Liver (tissue), 9 donors: ENCODE results near the gene TH. TPM values are rescaled to one million over a fixed set of nuclear protein-coding genes. Genes with fewer than 3 reads are reported as not detected.

Experiments
- DNase-seq: peaks from one replicate; pipeline ENCODE4 v3.0.0-alpha.2; 2017; ENCODE audit warnings: low spot score
- H3K27ac ChIP-seq, 2 donors: one replicate each; pipeline ENCODE4 v1.7.0; 2013; ENCODE audit warnings: inconsistent platforms in 2 of 2, low read length in 2 of 2, control low read depth in 1 of 2, low read depth in 1 of 2, mild to moderate bottlenecking in 1 of 2
- H3K27me3 ChIP-seq, 4 donors: one replicate each; pipeline versions ENCODE4 v1.6.1 to v1.7.0; 2013; ENCODE audit warnings: low read length in 3 of 4, inconsistent platforms in 1 of 4, mild to moderate bottlenecking in 1 of 4, moderate library complexity in 1 of 4; ENCODE audit not compliant: control insufficient read depth in 4 of 4, insufficient read depth in 4 of 4
- H3K36me3 ChIP-seq, 4 donors: one replicate each; pipeline versions ENCODE4 v1.6.1 to v1.7.0; 2013; ENCODE audit warnings: low read length in 3 of 4, mild to moderate bottlenecking in 3 of 4, low read depth in 1 of 4, moderate library complexity in 1 of 4; ENCODE audit not compliant: control insufficient read depth in 4 of 4, insufficient read depth in 3 of 4
- H3K4me1 ChIP-seq, 4 donors: one replicate each; pipeline versions ENCODE4 v1.6.1 to v1.7.0; 2013; ENCODE audit warnings: low read length in 3 of 4, mild to moderate bottlenecking in 3 of 4, moderate library complexity in 1 of 4; ENCODE audit not compliant: control insufficient read depth in 4 of 4, insufficient read depth in 4 of 4
- H3K4me3 ChIP-seq, 3 donors: one replicate each; pipeline versions ENCODE4 v1.6.1 to v1.7.0; 2013; ENCODE audit warnings: low read length in 3 of 3, control low read depth in 1 of 3, low read depth in 1 of 3, mild to moderate bottlenecking in 1 of 3
- H3K9ac ChIP-seq, 2 donors: one replicate each; pipeline ENCODE4 v1.7.0; 2013; ENCODE audit warnings: low read length in 2 of 2, mild to moderate bottlenecking in 2 of 2, moderate library complexity in 2 of 2, control low read depth in 1 of 2, low read depth in 1 of 2
- H3K9me3 ChIP-seq, 4 donors: one replicate each; pipeline versions ENCODE4 v1.6.1 to v1.7.0; 2013; ENCODE audit warnings: low read length in 3 of 4; ENCODE audit not compliant: control insufficient read depth in 4 of 4
- EGR1 ChIP-seq, 2 donors: IDR thresholded peaks; 2 replicates each; pipeline ENCODE4 v1.6.1; 2016 to 2018; ENCODE audit warnings: antibody characterized with exemption in 2 of 2, low read depth in 2 of 2
- FOXA1 ChIP-seq: IDR thresholded peaks from 2 replicates; pipeline ENCODE4 v1.6.1; 2016; ENCODE audit warnings: antibody characterized with exemption
- FOXA2 ChIP-seq: IDR thresholded peaks from 2 replicates; pipeline ENCODE4 v1.6.1; 2016; ENCODE audit warnings: antibody characterized with exemption
- GABPA ChIP-seq, 2 donors: IDR thresholded peaks in 1 of 2; conservative IDR thresholded peaks in 1 of 2; 2 replicates each; pipeline ENCODE4 v1.6.1; 2016; ENCODE audit warnings: antibody characterized with exemption in 2 of 2, mild to moderate bottlenecking in 1 of 2, moderate library complexity in 1 of 2
- HNF4A ChIP-seq, 2 donors: conservative IDR thresholded peaks; 2 replicates each; pipeline ENCODE4 v1.6.1; 2016; ENCODE audit warnings: antibody characterized with exemption in 2 of 2, mild to moderate bottlenecking in 2 of 2
- HNF4G ChIP-seq: IDR thresholded peaks from 2 replicates; pipeline ENCODE4 v1.6.1; 2016; ENCODE audit warnings: antibody characterized with exemption
- JUND ChIP-seq, 2 donors: IDR thresholded peaks; 2 replicates each; pipeline ENCODE4 v1.6.1; 2016; ENCODE audit warnings: antibody characterized with exemption in 2 of 2
- NR2F2 ChIP-seq: IDR thresholded peaks from 2 replicates; pipeline ENCODE4 v1.6.1; 2016; ENCODE audit warnings: antibody characterized with exemption
- RAD21 ChIP-seq, 2 donors: IDR thresholded peaks; 2 replicates each; pipeline ENCODE4 v1.6.1; 2016; ENCODE audit warnings: antibody characterized with exemption in 2 of 2, mild to moderate bottlenecking in 2 of 2
- RXRA ChIP-seq, 2 donors: IDR thresholded peaks; 2 replicates each; pipeline ENCODE4 v1.6.1; 2017 to 2018; ENCODE audit warnings: antibody characterized with exemption in 2 of 2, mild to moderate bottlenecking in 1 of 2
- SP1 ChIP-seq: IDR thresholded peaks from 2 replicates; pipeline ENCODE4 v1.6.1; 2018; ENCODE audit warnings: antibody characterized with exemption, mild to moderate bottlenecking
- TAF1 ChIP-seq: conservative IDR thresholded peaks from 2 replicates; pipeline ENCODE4 v1.6.1; 2016; ENCODE audit warnings: antibody characterized with exemption, mild to moderate bottlenecking
- YY1 ChIP-seq: IDR thresholded peaks from 2 replicates; pipeline ENCODE4 v1.6.1; 2016; ENCODE audit warnings: antibody characterized with exemption, mild to moderate bottlenecking
- WGBS: extraction: QIAGEN DNeasy Blood & Tissue Kit; methylation state at CpG from one replicate; pipeline ENCODE4 v1.1.7; 2013; 5-methylcytosine and 5-hydroxymethylcytosine counted together
- polyA plus RNA-seq, 2 donors: library from polyadenylated mRNA; stranded (reverse) in 1 of 2; unstranded in 1 of 2; fragments of 200-250 nt in 1 of 2; fragments of >200 nt in 1 of 2; fragmentation: Nextera tagmentation in 1 of 2; extraction: Ambion mirVana in 1 of 2; gene quantifications; one replicate each; pipeline versions ENCODE4 v1.2.1 to v1.2.3, GENCODE V29; 2013 to 2015
- total RNA-seq, 2 donors: library from RNA; depleted of rRNA; stranded (reverse); fragments of >200 nt; gene quantifications; one replicate each; pipeline ENCODE4 v1.2.3, GENCODE V29; 2014
- TF ChIP-seq, protein P1 (sequence below): IDR thresholded peaks from 2 replicates; pipeline ENCODE4 v1.6.1; 2016; ENCODE audit warnings: antibody characterized with exemption
- TF ChIP-seq, protein P2 (sequence below): IDR thresholded peaks from 2 replicates; pipeline ENCODE4 v1.6.1; 2016; ENCODE audit warnings: antibody characterized with exemption
- TF ChIP-seq, protein P3 (sequence below): fragments of 150-350 bp; IDR thresholded peaks from 2 replicates; pipeline ENCODE4 v1.5.1; 2017; ENCODE audit warnings: improper control_type of control experiment, low read depth, low read length; ENCODE audit not compliant: missing input control
- TF ChIP-seq, protein P4 (sequence below): IDR thresholded peaks from 2 replicates; pipeline ENCODE4 v1.6.1; 2016; ENCODE audit warnings: antibody characterized with exemption, mild to moderate bottlenecking
- TF ChIP-seq, protein P5 (sequence below): IDR thresholded peaks from 2 replicates; pipeline ENCODE4 v1.6.1; 2016; ENCODE audit warnings: antibody characterized with exemption
- donor health status: healthy.
- donor health status: healthy.
- donor health status: healthy.
- donor health status: healthy.
- donor health status: healthy.

Gene TH
- total and polyA plus RNA-seq, 4 donors = 0.13 to 0.24 TPM; not detected in 2

DNA sequence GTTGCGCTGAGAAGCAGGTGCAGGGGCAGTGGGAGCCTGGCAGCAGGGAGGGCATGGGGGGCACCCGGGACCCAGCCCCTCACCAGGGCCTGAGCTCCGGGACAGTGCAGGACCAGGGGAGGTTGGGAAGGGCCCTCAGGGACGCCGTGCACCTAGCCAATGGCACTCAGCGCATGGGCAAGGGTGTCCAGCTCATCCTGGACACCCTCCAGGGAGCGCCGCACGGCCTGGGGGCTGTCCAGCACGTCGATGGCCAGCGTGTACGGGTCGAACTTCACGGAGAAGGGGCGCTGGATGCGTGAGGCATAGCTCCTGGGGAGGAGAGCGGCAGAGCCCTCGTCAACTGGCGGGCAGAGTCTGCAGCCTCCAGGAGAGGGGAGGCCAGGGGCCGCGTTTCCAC is 7.5 kb downstream of the TH start:
- Histone ChIP-seq H3K4me3 (no peak overlapping the region), H3K9me3 (no peaks in the 10 kb centered on the region), H3K36me3 (no peaks in the 10 kb centered on the region), H3K4me1 (peaks cover 5 to 69% (median 30%) of the 10 kb centered on the region in 4 donors), H3K9ac (no peak overlapping the region), H3K27me3 (no peaks in the 10 kb centered on the region), H3K27ac (no peak overlapping the region)
- no peak for TF ChIP-seq EGR1 (IDR thresholded peaks at IDR 0.05; ENCODE audit: low read depth in 2 of 2)
- TF ChIP-seq, protein P1, sequence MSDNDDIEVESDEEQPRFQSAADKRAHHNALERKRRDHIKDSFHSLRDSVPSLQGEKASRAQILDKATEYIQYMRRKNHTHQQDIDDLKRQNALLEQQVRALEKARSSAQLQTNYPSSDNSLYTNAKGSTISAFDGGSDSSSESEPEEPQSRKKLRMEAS = no peak
- no peak for TF ChIP-seq FOXA2
- TF ChIP-seq, protein P2, sequence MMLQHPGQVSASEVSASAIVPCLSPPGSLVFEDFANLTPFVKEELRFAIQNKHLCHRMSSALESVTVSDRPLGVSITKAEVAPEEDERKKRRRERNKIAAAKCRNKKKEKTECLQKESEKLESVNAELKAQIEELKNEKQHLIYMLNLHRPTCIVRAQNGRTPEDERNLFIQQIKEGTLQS = no peak
- no peak for TF ChIP-seq GABPA (IDR thresholded peaks at IDR 0.05 in 1 of 2, conservative IDR thresholded peaks at IDR 0.05 in 1 of 2)
- no peak for TF ChIP-seq SP1
- no peak for TF ChIP-seq TAF1
- TF ChIP-seq, protein P3, sequence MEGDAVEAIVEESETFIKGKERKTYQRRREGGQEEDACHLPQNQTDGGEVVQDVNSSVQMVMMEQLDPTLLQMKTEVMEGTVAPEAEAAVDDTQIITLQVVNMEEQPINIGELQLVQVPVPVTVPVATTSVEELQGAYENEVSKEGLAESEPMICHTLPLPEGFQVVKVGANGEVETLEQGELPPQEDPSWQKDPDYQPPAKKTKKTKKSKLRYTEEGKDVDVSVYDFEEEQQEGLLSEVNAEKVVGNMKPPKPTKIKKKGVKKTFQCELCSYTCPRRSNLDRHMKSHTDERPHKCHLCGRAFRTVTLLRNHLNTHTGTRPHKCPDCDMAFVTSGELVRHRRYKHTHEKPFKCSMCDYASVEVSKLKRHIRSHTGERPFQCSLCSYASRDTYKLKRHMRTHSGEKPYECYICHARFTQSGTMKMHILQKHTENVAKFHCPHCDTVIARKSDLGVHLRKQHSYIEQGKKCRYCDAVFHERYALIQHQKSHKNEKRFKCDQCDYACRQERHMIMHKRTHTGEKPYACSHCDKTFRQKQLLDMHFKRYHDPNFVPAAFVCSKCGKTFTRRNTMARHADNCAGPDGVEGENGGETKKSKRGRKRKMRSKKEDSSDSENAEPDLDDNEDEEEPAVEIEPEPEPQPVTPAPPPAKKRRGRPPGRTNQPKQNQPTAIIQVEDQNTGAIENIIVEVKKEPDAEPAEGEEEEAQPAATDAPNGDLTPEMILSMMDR = no peak
- no peak for DNase-seq
- WGBS = 72% methylated on average over 22 of the region's 22 CpGs

DNA sequence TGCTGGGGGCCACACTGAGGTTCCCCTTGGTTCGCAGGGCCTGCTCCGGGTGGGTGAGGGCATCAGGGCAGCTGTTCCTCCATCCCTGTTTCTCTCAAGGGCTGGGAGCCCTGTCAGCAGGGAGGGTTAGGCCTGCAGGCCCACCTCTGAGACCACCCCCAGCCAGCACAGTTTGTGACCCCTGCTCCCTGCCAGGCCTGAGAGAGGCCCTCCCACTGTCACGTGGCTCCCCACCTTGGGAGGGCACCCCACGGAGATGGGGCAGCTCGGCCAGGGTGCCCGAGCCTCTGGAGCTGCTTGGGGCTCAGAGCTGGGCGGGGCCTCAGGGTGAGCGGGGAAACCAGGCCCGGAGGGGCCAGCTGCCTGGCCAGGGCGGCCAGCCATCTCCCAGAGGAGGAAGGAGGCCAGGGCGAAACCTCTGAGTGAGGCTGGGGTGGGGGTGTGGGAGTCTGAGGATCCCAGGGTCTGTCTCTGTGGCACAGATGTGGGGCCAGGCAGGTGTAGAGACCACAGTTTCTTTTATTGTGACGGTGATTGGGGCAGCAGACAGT is 8.1 kb downstream of the TH start:
- Histone ChIP-seq H3K27ac (no peak overlapping the region), H3K4me1 (peaks cover 5 to 69% (median 30%) of the 10 kb centered on the region in 4 donors), H3K9ac (no peak overlapping the region), H3K4me3 (no peak overlapping the region), H3K36me3 (no peaks in the 10 kb centered on the region), H3K9me3 (no peaks in the 10 kb centered on the region), H3K27me3 (no peaks in the 10 kb centered on the region)
- 87% methylated on average over 12 of the region's 12 CpGs for WGBS
- no peak for TF ChIP-seq HNF4A (conservative IDR thresholded peaks at IDR 0.05)
- TF ChIP-seq, protein P4, sequence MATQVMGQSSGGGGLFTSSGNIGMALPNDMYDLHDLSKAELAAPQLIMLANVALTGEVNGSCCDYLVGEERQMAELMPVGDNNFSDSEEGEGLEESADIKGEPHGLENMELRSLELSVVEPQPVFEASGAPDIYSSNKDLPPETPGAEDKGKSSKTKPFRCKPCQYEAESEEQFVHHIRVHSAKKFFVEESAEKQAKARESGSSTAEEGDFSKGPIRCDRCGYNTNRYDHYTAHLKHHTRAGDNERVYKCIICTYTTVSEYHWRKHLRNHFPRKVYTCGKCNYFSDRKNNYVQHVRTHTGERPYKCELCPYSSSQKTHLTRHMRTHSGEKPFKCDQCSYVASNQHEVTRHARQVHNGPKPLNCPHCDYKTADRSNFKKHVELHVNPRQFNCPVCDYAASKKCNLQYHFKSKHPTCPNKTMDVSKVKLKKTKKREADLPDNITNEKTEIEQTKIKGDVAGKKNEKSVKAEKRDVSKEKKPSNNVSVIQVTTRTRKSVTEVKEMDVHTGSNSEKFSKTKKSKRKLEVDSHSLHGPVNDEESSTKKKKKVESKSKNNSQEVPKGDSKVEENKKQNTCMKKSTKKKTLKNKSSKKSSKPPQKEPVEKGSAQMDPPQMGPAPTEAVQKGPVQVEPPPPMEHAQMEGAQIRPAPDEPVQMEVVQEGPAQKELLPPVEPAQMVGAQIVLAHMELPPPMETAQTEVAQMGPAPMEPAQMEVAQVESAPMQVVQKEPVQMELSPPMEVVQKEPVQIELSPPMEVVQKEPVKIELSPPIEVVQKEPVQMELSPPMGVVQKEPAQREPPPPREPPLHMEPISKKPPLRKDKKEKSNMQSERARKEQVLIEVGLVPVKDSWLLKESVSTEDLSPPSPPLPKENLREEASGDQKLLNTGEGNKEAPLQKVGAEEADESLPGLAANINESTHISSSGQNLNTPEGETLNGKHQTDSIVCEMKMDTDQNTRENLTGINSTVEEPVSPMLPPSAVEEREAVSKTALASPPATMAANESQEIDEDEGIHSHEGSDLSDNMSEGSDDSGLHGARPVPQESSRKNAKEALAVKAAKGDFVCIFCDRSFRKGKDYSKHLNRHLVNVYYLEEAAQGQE = no peak
- no peak for TF ChIP-seq FOXA1
- TF ChIP-seq JUND (IDR thresholded peaks at IDR 0.05) = no peak
- no peak for TF ChIP-seq EGR1 (IDR thresholded peaks at IDR 0.05; ENCODE audit: low read depth in 2 of 2)
- no peak for TF ChIP-seq RAD21 (IDR thresholded peaks at IDR 0.05)
- TF ChIP-seq HNF4G = no peak
- no peak for TF ChIP-seq NR2F2
- no peak for TF ChIP-seq GABPA (IDR thresholded peaks at IDR 0.05 in 1 of 2, conservative IDR thresholded peaks at IDR 0.05 in 1 of 2)
- TF ChIP-seq SP1 = no peak
- no peak for TF ChIP-seq TAF1
- TF ChIP-seq, protein P3 = no peak
- TF ChIP-seq, protein P1 = no peak
- no peak for TF ChIP-seq FOXA2
- TF ChIP-seq RXRA (IDR thresholded peaks at IDR 0.05) = no peak
- TF ChIP-seq, protein P2 = no peak
- TF ChIP-seq YY1 = no peak
- TF ChIP-seq, protein P5, sequence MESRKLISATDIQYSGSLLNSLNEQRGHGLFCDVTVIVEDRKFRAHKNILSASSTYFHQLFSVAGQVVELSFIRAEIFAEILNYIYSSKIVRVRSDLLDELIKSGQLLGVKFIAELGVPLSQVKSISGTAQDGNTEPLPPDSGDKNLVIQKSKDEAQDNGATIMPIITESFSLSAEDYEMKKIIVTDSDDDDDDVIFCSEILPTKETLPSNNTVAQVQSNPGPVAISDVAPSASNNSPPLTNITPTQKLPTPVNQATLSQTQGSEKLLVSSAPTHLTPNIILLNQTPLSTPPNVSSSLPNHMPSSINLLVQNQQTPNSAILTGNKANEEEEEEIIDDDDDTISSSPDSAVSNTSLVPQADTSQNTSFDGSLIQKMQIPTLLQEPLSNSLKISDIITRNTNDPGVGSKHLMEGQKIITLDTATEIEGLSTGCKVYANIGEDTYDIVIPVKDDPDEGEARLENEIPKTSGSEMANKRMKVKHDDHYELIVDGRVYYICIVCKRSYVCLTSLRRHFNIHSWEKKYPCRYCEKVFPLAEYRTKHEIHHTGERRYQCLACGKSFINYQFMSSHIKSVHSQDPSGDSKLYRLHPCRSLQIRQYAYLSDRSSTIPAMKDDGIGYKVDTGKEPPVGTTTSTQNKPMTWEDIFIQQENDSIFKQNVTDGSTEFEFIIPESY = no peak
- no peak for DNase-seq
